Neural progenitor cell (in vitro differentiated cells): ENCODE measurements around the gene PTPRN2.

Experiments
- CTCF ChIP-seq: fragments of 200-600 bp; sonication (generic); IDR thresholded peaks from 2 replicates; pipeline ENCODE4 v1.5.1; 2017; ENCODE audit warnings: antibody characterized with exemption, mild to moderate bottlenecking
- EZH2 ChIP-seq: fragments of 200-600 bp; sonication (generic); IDR thresholded peaks from 2 replicates; pipeline ENCODE4 v1.6.1; 2017; ENCODE audit warnings: antibody characterized with exemption, mild to moderate bottlenecking, moderate library complexity

DNA sequence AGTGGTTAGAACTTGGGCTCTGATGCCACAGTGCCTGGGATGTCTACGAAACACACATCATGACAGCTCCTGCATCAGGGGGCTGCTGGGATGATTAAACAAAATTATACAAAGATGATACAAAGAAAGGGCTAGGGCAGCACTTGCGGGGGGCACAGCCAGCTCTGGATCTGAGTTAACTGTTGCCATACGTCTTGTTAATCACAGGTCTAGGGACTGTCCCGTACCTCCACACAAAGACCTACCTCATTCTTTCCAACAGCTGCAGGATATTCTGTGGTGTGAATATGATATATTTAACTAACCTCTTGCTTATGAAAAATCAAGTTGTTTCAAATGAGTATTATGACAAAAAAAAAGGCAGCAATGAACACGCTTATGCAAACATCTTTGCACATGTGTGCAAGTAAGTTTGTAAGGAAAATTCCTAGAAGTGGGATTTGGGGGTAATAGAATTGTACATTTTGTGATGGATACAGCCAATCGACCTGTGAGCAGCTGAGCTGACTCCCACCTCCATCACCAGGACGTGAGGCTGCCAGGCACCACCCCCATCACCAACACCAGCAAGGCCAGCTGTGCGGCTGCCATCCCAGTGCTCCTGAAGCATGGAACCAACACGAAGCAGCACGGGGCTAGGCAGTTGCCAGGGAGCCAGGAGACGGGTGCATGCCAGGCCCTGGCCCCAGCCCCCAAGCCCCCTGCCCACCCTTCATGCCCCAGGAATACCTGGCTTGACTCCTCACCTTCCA, 23.5 kb downstream of the PTPRN2 start:
- TF ChIP-seq CTCF, result no peak
- no peak for TF ChIP-seq EZH2
